Ammon's horn (tissue), 1 donor: ENCODE measurements around the gene WFDC5.

ENCODE experiments used
- DNase-seq: peaks from one replicate; pipeline ENCODE4 v3.0.0-alpha.2; 2016; ENCODE audit warnings: low spot score

WFDC5 gene

GRCh38 chr20:45115386-45115774 lies 406 bp upstream of the WFDC5 start:
- DNase-seq = no peak

GRCh38 chr20:45113865-45114264 lies 1.1 kb downstream of the WFDC5 start:
- no peak for DNase-seq

- DNase-seq = no peak
Observed at GRCh38 chr20:45112754-45113153, 2.2 kb downstream of the WFDC5 start.

GRCh38 chr20:45111799-45112471 lies 3.0 kb downstream of the WFDC5 start:
- DNase-seq = no peak

- no peak for DNase-seq
Observed at GRCh38 chr20:45111285-45111684, 3.7 kb downstream of the WFDC5 start.

GRCh38 chr20:45110301-45110700 lies 4.7 kb downstream of the WFDC5 start:
- no peak for DNase-seq

GRCh38 chr20:45109634-45110033 lies 5.3 kb downstream of the WFDC5 start:
- no peak for DNase-seq

GRCh38 chr20:45105317-45105716 lies 9.7 kb downstream of the WFDC5 start:
- no peak for DNase-seq

GRCh38 chr20:45104786-45105185 lies 10.2 kb downstream of the WFDC5 start:
- no peak for DNase-seq

- no peak for DNase-seq
Observed at GRCh38 chr20:45103072-45103471, 11.9 kb downstream of the WFDC5 start.

- no peak for DNase-seq
Observed at GRCh38 chr20:45101333-45101850, 13.6 kb downstream of the WFDC5 start.

- no peak for DNase-seq
Observed at GRCh38 chr20:45100563-45101245, 14.3 kb downstream of the WFDC5 start, which contains the start of gene KCNS1. Gene KCNS1 (minus strand): TSS chr20:45101127. CDS start chr20:45099236, 1,891 bp downstream.

GRCh38 chr20:45098103-45098773 lies 16.7 kb downstream of the WFDC5 start:
- DNase-seq = no peak

GRCh38 chr20:45097485-45098102 lies 17.4 kb downstream of the WFDC5 start:
- DNase-seq = no peak

- DNase-seq = no peak
Observed at GRCh38 chr20:45096781-45097180, 18.2 kb downstream of the WFDC5 start.

- peak; percentile 78 for DNase-seq
Observed at GRCh38 chr20:45095805-45096238, 19.2 kb downstream of the WFDC5 start.

GRCh38 chr20:45094864-45095574 lies 20.0 kb downstream of the WFDC5 start:
- no peak for DNase-seq

GRCh38 chr20:45094201-45094600 lies 20.8 kb downstream of the WFDC5 start:
- no peak for DNase-seq

- no peak for DNase-seq
Observed at GRCh38 chr20:45092898-45093297, 22.1 kb downstream of the WFDC5 start.

- DNase-seq = no peak
Observed at GRCh38 chr20:45091366-45091765, 23.6 kb downstream of the WFDC5 start.

- DNase-seq = no peak
Observed at GRCh38 chr20:45090481-45090880, 24.5 kb downstream of the WFDC5 start.

GRCh38 chr20:45088247-45088646 lies 26.7 kb downstream of the WFDC5 start:
- no peak for DNase-seq
